ENCODE data around the gene GRAMD1B. TPM values are rescaled to one million over a fixed set of nuclear protein-coding genes. Genes with fewer than 3 reads are reported as not detected.
A peak's percentile ranks its signal among the peaks of the same experiment; 100 is the strongest.

GRAMD1B gene
- total and polyA plus RNA-seq, 2 experiments from 2014 or later, result 15.5 to 81.5 TPM

DNA sequence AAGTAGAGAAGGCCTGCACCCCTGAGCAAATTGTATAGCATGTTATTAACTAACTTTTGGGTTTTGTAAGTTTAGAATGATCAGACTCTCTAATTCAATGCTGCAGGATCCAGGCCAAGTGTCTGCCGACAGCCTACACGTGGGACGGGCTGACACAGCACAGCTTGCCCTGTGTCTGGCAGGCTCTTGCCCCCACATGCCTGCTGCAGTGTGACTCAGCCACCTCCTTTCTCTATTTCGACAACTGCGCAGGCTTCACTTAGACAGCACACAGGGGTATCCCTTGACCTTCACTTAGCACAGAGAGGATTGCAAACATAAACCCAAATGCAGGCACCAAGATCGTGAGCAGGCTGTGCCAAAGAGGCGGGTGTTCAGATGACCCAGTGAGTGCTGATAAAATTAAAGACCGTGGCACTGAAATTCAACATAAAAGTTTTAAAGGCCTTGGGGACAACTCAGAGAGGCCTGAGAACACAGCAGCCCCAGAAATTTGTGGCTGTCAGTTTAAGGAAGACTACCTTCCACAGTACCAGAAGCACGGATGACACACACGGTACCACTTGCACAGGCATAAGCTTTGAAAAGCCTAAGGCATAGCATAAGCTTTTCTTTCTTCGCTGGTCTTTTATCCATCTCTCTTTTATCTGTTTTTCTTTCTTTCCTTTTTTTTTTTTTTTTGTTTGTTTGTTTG is 186.6 kb downstream of the GRAMD1B start:
- DNase-seq (ENCODE audit: low read depth in 1 of 2, low spot score in 1 of 2), result peak; percentile 32 to 93
- no peaks in the 10 kb centered on the region for H3K27me3 ChIP-seq
- no peaks in the 10 kb centered on the region for H3K4me1 ChIP-seq (ENCODE audit: low read depth)
- peaks cover 28% of the 10 kb centered on the region for H3K36me3 ChIP-seq
- no peak overlapping the region for H3K4me3 ChIP-seq
- no peak for TF ChIP-seq CTCF (IDR thresholded peaks at IDR 0.05; ENCODE audit: low read depth, low read length)
- H3K27ac ChIP-seq, result no peak overlapping the region
- no peaks in the 10 kb centered on the region for H3K9me3 ChIP-seq (ENCODE audit: low read depth)

DNA sequence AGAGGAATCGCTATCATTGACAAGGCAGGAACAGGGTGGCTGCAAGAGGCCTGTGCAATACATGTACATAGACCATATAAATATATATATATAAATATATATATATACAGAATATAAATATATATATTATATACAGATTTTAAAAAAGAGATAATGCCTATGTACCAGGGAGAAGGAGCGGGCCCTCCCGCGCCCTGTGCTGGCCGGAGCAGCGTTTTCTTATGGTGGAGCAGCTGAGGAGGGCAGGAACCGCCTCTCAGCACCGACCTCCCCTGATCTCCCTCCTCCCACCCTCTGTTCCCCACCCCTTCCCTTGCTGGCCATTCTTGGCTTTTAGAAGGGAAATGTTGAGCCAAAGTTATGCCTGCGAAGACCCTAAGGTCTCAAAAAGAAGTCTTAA is 192.5 kb downstream of the GRAMD1B start:
- Histone ChIP-seq H3K9me3 (ENCODE audit: low read depth) (no peaks in the 10 kb centered on the region), H3K36me3 (peaks cover 12% of the 10 kb centered on the region), H3K4me1 (ENCODE audit: low read depth) (no peaks in the 10 kb centered on the region), H3K27me3 (no peaks in the 10 kb centered on the region), H3K4me3 (no peak overlapping the region), H3K27ac (no peak overlapping the region)
- no peak for DNase-seq (ENCODE audit: low read depth in 1 of 2, low spot score in 1 of 2)
- TF ChIP-seq CTCF (IDR thresholded peaks at IDR 0.05; ENCODE audit: low read depth, low read length), result no peak

DNA sequence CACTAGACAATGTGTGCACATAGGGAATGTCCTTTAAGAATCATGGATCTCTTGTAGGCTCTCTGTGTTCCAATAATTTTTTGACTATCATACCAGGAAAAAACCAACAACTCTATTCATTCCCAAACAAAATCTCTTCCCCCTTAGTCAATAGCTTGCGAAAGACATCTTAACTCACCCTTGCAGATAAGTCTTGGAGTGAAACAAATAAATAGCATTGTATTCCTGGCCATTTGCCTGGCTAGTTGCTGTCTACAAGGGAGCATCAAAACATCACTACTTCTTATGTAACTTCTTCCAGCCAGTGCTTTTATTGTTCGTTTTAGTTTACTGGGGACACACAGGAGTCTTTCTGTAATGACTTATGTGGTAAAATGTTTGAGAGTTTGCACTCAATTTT is 194.9 kb downstream of the GRAMD1B start:
- Histone ChIP-seq H3K27ac (no peak overlapping the region), H3K4me3 (no peak overlapping the region), H3K36me3 (peaks cover 5% of the 10 kb centered on the region), H3K27me3 (no peaks in the 10 kb centered on the region), H3K4me1 (ENCODE audit: low read depth) (no peaks in the 10 kb centered on the region), H3K9me3 (ENCODE audit: low read depth) (no peaks in the 10 kb centered on the region)
- DNase-seq (ENCODE audit: low read depth in 1 of 2, low spot score in 1 of 2), result peak in 1 of 2 donors; percentile 77
- no peak for TF ChIP-seq CTCF (IDR thresholded peaks at IDR 0.05; ENCODE audit: low read depth, low read length)

DNA sequence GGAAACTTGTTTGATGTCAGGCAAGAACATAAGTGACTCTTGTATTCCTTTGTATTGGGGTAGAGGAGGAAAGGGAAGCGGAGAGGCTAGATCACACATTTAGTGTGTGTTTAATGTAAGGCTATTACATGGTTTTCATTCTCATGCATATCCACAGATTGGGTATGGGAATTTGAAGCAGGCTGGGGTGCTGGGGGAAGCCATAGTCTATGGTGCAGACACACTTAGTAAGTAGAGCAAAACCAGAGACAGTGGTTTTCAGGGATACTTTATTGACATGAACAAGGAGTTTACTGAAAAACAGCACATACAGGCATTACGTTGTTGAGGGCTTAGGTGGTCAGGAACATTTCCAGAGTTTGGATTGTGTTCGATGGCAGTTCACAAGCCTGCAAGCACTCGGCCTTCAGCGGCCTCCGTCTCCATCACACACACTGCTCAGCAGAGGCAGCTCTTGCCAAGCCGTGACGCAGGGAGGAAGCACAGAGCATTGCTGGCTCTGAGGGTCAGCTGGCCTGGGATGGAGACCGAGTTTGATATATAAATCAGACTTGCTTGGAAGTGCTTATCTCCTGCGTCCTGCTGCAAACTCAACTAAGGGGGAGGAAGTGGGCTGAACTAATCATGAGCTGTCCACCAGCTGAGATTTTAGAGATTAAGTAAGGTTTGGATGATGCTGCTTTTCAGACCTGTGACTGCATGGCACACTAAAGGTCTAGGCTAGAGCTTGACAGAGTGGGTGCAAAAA is 199.0 kb downstream of the GRAMD1B start:
- H3K9me3 ChIP-seq (ENCODE audit: low read depth), result no peaks in the 10 kb centered on the region
- peak in 1 of 2 donors; percentile 86 for DNase-seq (ENCODE audit: low read depth in 1 of 2, low spot score in 1 of 2)
- no peaks in the 10 kb centered on the region for H3K36me3 ChIP-seq
- H3K4me3 ChIP-seq, result no peak overlapping the region
- no peaks in the 10 kb centered on the region for H3K4me1 ChIP-seq (ENCODE audit: low read depth)
- H3K27ac ChIP-seq, result no peak overlapping the region
- TF ChIP-seq CTCF (IDR thresholded peaks at IDR 0.05; ENCODE audit: low read depth, low read length), result no peak
- H3K27me3 ChIP-seq, result no peaks in the 10 kb centered on the region

DNA sequence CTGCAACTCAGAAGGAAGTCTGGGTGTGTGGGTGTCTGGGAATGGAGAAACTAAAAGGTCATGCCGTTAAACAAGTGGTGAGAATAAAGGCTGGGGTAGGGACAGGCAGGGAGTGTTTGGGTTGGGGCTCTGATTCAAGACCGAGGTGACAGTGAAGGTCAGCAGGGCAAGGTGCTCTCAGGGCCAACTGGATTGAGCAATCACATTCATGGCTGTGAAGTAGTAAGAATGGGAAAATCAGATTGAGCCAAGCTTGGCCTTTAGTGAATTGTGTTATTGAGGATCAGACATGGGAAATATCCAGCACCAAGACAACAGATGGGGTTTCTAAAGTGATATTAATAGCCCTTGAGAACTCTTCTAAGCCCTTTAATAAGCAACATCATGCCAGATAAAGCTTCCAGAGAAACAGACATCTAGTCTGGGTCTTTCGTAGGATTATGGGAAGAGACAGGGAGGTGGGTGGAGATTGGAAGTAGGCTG is 200.1 kb downstream of the GRAMD1B start:
- TF ChIP-seq CTCF (IDR thresholded peaks at IDR 0.05; ENCODE audit: low read depth, low read length), result no peak
- DNase-seq (ENCODE audit: low read depth in 1 of 2, low spot score in 1 of 2), result no peak
- H3K27me3 ChIP-seq, result no peaks in the 10 kb centered on the region
- no peak overlapping the region for H3K27ac ChIP-seq
- no peaks in the 10 kb centered on the region for H3K4me1 ChIP-seq (ENCODE audit: low read depth)
- no peak overlapping the region for H3K4me3 ChIP-seq
- no peaks in the 10 kb centered on the region for H3K9me3 ChIP-seq (ENCODE audit: low read depth)
- no peaks in the 10 kb centered on the region for H3K36me3 ChIP-seq

Data from cardiac muscle cell (in vitro differentiated cells and primary cell).